PFSK-1 (cell line): ENCODE measurements around the gene NAV3.

Source experiments
- FOXP2 ChIP-seq: optimal IDR thresholded peaks from 2 replicates; pipeline ENCODE3; 2011; ENCODE audit warnings: borderline replicate concordance, control low read depth, inconsistent platforms; ENCODE audit not compliant: insufficient read depth; ENCODE audit errors: extremely low read length, extremely low read depth
- POLR2AphosphoS5 ChIP-seq: IDR thresholded peaks from 2 replicates; pipeline ENCODE4 v1.6.1; 2012; ENCODE audit warnings: low read depth, mild to moderate bottlenecking, control low read depth, low read length, moderate library complexity
- REST ChIP-seq, 2 experiments: IDR thresholded peaks; 2 replicates each; pipeline versions ENCODE4 v1.6.1 to v1.8.0; 2011 to 2012; ENCODE audit warnings: low read depth in 2 of 2, low read length in 2 of 2, control low read depth in 1 of 2, inconsistent platforms in 1 of 2, mild to moderate bottlenecking in 1 of 2, moderate library complexity in 1 of 2; ENCODE audit not compliant: insufficient read depth in 1 of 2
- SIN3A ChIP-seq: IDR thresholded peaks from 2 replicates; pipeline ENCODE4 v1.6.1; 2012; ENCODE audit warnings: mild to moderate bottlenecking, low read length, moderate library complexity, borderline replicate concordance; ENCODE audit not compliant: insufficient read depth
- TAF1 ChIP-seq: IDR thresholded peaks from 2 replicates; pipeline ENCODE4 v1.6.1; 2012; ENCODE audit warnings: low read length, control low read depth, borderline replicate concordance; ENCODE audit not compliant: insufficient read depth

The NAV3 gene

DNA sequence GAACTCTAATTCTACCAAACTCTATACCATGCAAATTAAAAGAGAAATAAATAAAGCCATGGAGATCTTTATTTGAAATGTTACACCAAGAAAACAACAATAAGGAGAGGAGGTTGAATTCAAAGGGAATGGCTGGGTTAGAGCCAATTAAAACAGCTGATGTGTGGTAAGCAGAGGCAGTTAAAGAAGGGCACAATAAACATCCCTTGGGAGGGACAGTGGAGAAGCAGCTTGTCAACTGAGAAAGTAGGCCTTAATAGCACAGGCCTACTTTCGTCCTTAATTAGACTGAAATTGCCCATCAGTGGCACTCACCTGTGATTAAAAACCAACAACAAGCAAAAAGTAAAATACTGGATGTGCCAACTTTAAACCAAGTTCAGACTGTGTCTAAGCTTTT is 16.3 kb upstream of the NAV3 start:
- TF ChIP-seq SIN3A (no peak), REST (IDR thresholded peaks at IDR 0.05; ENCODE audit: insufficient read depth in 1 of 2, low read depth in 2 of 2, low read length in 2 of 2) (no peak), TAF1 (no peak), POLR2AphosphoS5 (no peak), FOXP2 (no peak)

GRCh38 chr12:77816196-77816595 is 14.5 kb upstream of the NAV3 start:
- TF ChIP-seq FOXP2: no peak
- no peak for TF ChIP-seq POLR2AphosphoS5
- TF ChIP-seq TAF1: no peak
- no peak for TF ChIP-seq REST (IDR thresholded peaks at IDR 0.05; ENCODE audit: insufficient read depth in 1 of 2, low read depth in 2 of 2, low read length in 2 of 2)
- no peak for TF ChIP-seq SIN3A

- no peak for TF ChIP-seq SIN3A
- no peak for TF ChIP-seq FOXP2
- no peak for TF ChIP-seq REST (IDR thresholded peaks at IDR 0.05; ENCODE audit: insufficient read depth in 1 of 2, low read depth in 2 of 2, low read length in 2 of 2)
- TF ChIP-seq TAF1: no peak
- TF ChIP-seq POLR2AphosphoS5: no peak
These were observed 13.4 kb upstream of the NAV3 start for GRCh38 chr12:77817276-77817675.

DNA sequence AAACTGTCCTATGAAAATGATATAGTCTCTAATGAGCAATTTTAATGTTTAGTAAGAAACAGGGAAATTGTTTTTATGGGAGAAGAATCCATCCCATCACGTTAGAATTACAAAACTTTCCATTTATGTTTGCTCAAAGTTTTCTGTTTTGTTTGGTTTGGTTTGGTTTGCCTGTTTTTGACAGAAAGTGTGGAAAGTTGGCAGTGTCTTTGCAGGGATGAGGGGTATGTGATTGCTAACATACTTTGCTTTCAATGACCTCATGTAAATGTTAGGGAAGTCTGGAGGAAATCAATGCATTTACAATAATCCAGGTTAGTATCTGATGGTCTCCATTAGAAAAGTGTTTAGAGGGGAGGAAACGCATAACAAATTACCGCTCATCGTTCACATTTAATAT is 12.3 kb upstream of the NAV3 start:
- TF ChIP-seq REST (IDR thresholded peaks at IDR 0.05; ENCODE audit: insufficient read depth in 1 of 2, low read depth in 2 of 2, low read length in 2 of 2) (no peak), FOXP2 (no peak), POLR2AphosphoS5 (no peak), TAF1 (no peak), SIN3A (no peak)

DNA sequence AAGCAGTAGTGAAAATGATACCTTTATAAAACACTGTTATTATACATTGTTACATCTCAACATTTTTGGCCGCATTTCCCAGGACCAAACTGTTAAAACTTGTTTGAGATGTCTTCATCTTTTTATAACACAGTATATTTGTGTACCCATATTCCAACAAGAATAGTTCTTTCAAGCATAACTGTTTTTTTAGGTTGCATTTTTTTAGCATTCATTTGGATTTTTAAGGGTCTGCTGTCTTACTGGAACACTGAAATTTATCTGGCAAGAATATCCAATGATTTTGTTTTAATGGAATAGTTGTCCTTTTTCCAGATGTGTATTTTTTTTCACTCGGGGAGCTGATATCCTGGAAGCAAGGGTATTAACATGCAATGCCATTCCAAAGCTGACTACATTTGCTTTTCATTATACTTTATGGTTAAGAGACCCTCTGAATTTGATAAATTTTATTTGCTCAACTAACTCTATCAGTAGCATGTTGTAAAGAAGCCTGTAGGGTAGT is 8.9 kb upstream of the NAV3 start:
- TF ChIP-seq TAF1: no peak
- TF ChIP-seq FOXP2: no peak
- TF ChIP-seq SIN3A: no peak
- no peak for TF ChIP-seq POLR2AphosphoS5
- TF ChIP-seq REST (IDR thresholded peaks at IDR 0.05; ENCODE audit: insufficient read depth in 1 of 2, low read depth in 2 of 2, low read length in 2 of 2): no peak
